B cell (primary cell): ENCODE results near the gene C15orf40. TPM values are rescaled to one million over a fixed set of nuclear protein-coding genes. Genes with fewer than 3 reads are reported as not detected.

ENCODE experiments used
- ATAC-seq: fragments of 200-7000 bp; cut with Tn5 transposase; one replicate; pipeline ENCODE4 v1.10.0; 2021; ENCODE audit warnings: low read depth, mild to moderate bottlenecking, moderate number of reproducible peaks, moderate library complexity
- CTCF ChIA-PET: fragments of 350-600 bp; sonication (Branson Sonifier 250); formaldehyde crosslinking; loops from one replicate; lab custom pipeline; 2021; ENCODE audit warnings: antibody characterized with exemption, inconsistent platforms; lab: Charles Lee
- POLR2A ChIA-PET: fragments of 350-600 bp; sonication (Branson Sonifier 250); formaldehyde crosslinking; loops from one replicate; lab custom pipeline; 2021; ENCODE audit warnings: antibody characterized with exemption; lab: Charles Lee
- DNase-seq: peaks from one replicate; pipeline ENCODE4 v3.0.0; 2013
- H2AFZ ChIP-seq: 2 replicates; pipeline ENCODE4 v1.6.1; 2012; ENCODE audit warnings: mild to moderate bottlenecking, low read depth, low read length; ENCODE audit not compliant: insufficient read depth, poor library complexity, severe bottlenecking
- H3K27ac ChIP-seq, 2 donors: 1 replicate in 1 of 2; 2 replicates in 1 of 2; pipeline ENCODE4 v1.5.1; 2012 to 2013; ENCODE audit warnings: low read length in 2 of 2, mild to moderate bottlenecking in 2 of 2, moderate library complexity in 1 of 2
- H3K27me3 ChIP-seq, 4 experiments: fragments of 200-600 bp in 1 of 4; sonication (generic) in 1 of 4; replicated peaks in 1 of 4; 1 replicate in 2 of 4; 2 replicates in 2 of 4; pipeline versions ENCODE4 v1.6.1 to v1.7.0; 2013 to 2016; ENCODE audit warnings: low read length in 3 of 4, mild to moderate bottlenecking in 2 of 4, mixed read lengths in 1 of 4, moderate library complexity in 1 of 4; ENCODE audit not compliant: insufficient read depth in 4 of 4, control insufficient read depth in 3 of 4; ENCODE audit errors: control extremely low read depth in 1 of 4
- H3K36me3 ChIP-seq, 2 experiments: replicated peaks in 1 of 2; 1 replicate in 1 of 2; 2 replicates in 1 of 2; pipeline versions ENCODE4 v1.6.1 to v1.7.1; 2013; ENCODE audit warnings: low read length in 1 of 2; ENCODE audit not compliant: insufficient read depth in 2 of 2, control insufficient read depth in 1 of 2; ENCODE audit errors: control extremely low read depth in 1 of 2, extremely low read depth in 1 of 2
- H3K4me1 ChIP-seq, 2 donors: fragments of 200-600 bp in 1 of 2; sonication (generic) in 1 of 2; 1 replicate in 1 of 2; 2 replicates in 1 of 2; pipeline versions ENCODE4 v1.5.1 to v1.6.1; 2013 to 2017; ENCODE audit warnings: low read length in 2 of 2; ENCODE audit not compliant: control insufficient read depth in 2 of 2, insufficient read depth in 2 of 2
- H3K4me2 ChIP-seq: replicated peaks from 2 replicates; pipeline ENCODE3; 2012; ENCODE audit warnings: mild to moderate bottlenecking, low read depth, low read length; ENCODE audit not compliant: poor library complexity, severe bottlenecking
- H3K4me3 ChIP-seq, 5 experiments: fragments of 200-600 bp in 1 of 5; sonication (generic) in 1 of 5; 1 replicate in 3 of 5; 2 replicates in 2 of 5; pipeline versions ENCODE4 v1.5.1 to v1.7.0; 2011 to 2016; ENCODE audit warnings: low read length in 4 of 5, mild to moderate bottlenecking in 4 of 5, low read depth in 2 of 5, control low read depth in 1 of 5, moderate library complexity in 1 of 5; ENCODE audit not compliant: insufficient read depth in 1 of 5; ENCODE audit errors: control extremely low read depth in 1 of 5, extremely low read depth in 1 of 5
- H3K79me2 ChIP-seq: fragments of 200-600 bp; sonication (generic); one replicate; pipeline ENCODE4 v1.6.0; 2016; ENCODE audit warnings: low read length; ENCODE audit not compliant: control insufficient read depth, insufficient read depth
- H3K9ac ChIP-seq: fragments of 200-600 bp; sonication (generic); 2 replicates; pipeline ENCODE4 v1.6.1; 2017; ENCODE audit warnings: mild to moderate bottlenecking, low read length, moderate library complexity
- H3K9me3 ChIP-seq, 3 donors: one replicate each; pipeline versions ENCODE4 v1.6.1 to v1.7.1; 2013; ENCODE audit warnings: low read length in 2 of 3; ENCODE audit not compliant: control insufficient read depth in 2 of 3, insufficient read depth in 1 of 3; ENCODE audit errors: control extremely low read depth in 1 of 3
- H4K20me1 ChIP-seq: 2 replicates; pipeline ENCODE4 v1.6.0; 2012; ENCODE audit warnings: mild to moderate bottlenecking, low read length; ENCODE audit not compliant: insufficient read depth, control insufficient read depth, poor library complexity, severe bottlenecking
- H3K27ac Mint-ChIP-seq: one replicate; pipeline ENCODE4 v1.8.0; 2021; ENCODE audit warnings: mixed read lengths
- H3K27me3 Mint-ChIP-seq: one replicate; pipeline ENCODE4 v1.8.0; 2021; ENCODE audit warnings: mixed read lengths
- H3K4me1 Mint-ChIP-seq: one replicate; pipeline ENCODE4 v1.8.0; 2021; ENCODE audit warnings: mixed read lengths
- H3K4me3 Mint-ChIP-seq: one replicate; pipeline ENCODE4 v1.8.0; 2021; ENCODE audit warnings: mixed read lengths
- H3K9me3 Mint-ChIP-seq: one replicate; pipeline ENCODE4 v1.8.0; 2022; ENCODE audit warnings: mixed read lengths; ENCODE audit not compliant: insufficient read depth
- CTCF ChIP-seq: fragments of 200-600 bp; IDR thresholded peaks from one replicate; pipeline ENCODE4 v1.8.0; 2022; ENCODE audit warnings: antibody characterized with exemption, mild to moderate bottlenecking
- EZH2 ChIP-seq: IDR thresholded peaks from 2 replicates; pipeline ENCODE4 v1.6.1; 2012; ENCODE audit warnings: borderline replicate concordance, low read depth, mild to moderate bottlenecking, moderate library complexity, low read length; ENCODE audit not compliant: insufficient read depth, poor library complexity, severe bottlenecking
- WGBS: methylation state at CpG from one replicate; pipeline ENCODE4 v1.1.5; 2013; ENCODE audit warnings: missing lambda C conversion rate; ENCODE audit not compliant: insufficient coverage; 5-methylcytosine and 5-hydroxymethylcytosine counted together
- intact Hi-C: fragments of 100-400 bp; cut with micrococcal nuclease; formaldehyde crosslinking; loops from one replicate; pipeline ENCODE4 v1.10.0; 2022
- polyA plus RNA-seq: library from polyadenylated mRNA; depleted of rRNA; stranded (reverse); fragments of >200 nt; gene quantifications from 2 replicates; pipeline ENCODE4 v1.2.3, GENCODE V29; 2012
- total RNA-seq, 2 donors: library from RNA; stranded (reverse); fragments of 120-200 nt in 1 of 2; gene quantifications; 1 replicate in 1 of 2; 2 replicates in 1 of 2; pipeline versions ENCODE4 v1.2.3 to v1.2.4, GENCODE V29; 2013 to 2022

The C15orf40 gene
- total and polyA plus RNA-seq, 2 donors (not counting 1 experiment from before 2014, with no cell fraction given) = 24.0 to 40.7 TPM

GRCh38 chr15:83057696-83058376, 46.4 kb upstream of the C15orf40 start:
- H3K9ac ChIP-seq = no peak overlapping the region
- H3K27ac ChIP-seq = no peak overlapping the region
- Mint-ChIP-seq H3K27ac (no peak overlapping the region), H3K27me3 (no peaks in the 10 kb centered on the region), H3K4me1 (peaks cover 13% of the 10 kb centered on the region), H3K4me3 (no peak overlapping the region), H3K9me3 (no peaks in the 10 kb centered on the region)
- no peak overlapping the region for H3K4me2 ChIP-seq
- CTCF ChIA-PET = no interaction called here
- H3K27me3 ChIP-seq = no peaks in the 10 kb centered on the region
- no peak for DNase-seq
- H3K36me3 ChIP-seq = peaks cover 11 to 42% of the 10 kb centered on the region in 2 experiments
- peaks cover 70% of the 10 kb centered on the region for H4K20me1 ChIP-seq
- WGBS = 100% methylated on average over 6 of the region's 7 CpGs
- H3K79me2 ChIP-seq = peaks cover 94% of the 10 kb centered on the region
- intact Hi-C loops = no loop called here
- H3K4me1 ChIP-seq = peaks cover 15 to 18% of the 10 kb centered on the region in 2 donors
- ATAC-seq = no peak
- H2AFZ ChIP-seq = no peak overlapping the region
- no peaks in the 10 kb centered on the region for H3K9me3 ChIP-seq
- POLR2A ChIA-PET = no interaction called here
- TF ChIP-seq EZH2 (no peak), CTCF (no peak)
- H3K4me3 ChIP-seq = no peak overlapping the region

GRCh38 chr15:83057002-83057401, 45.6 kb upstream of the C15orf40 start:
- intact Hi-C loops = no loop called here
- Histone ChIP-seq H3K79me2 (peaks cover 93% of the 10 kb centered on the region), H3K9ac (no peak overlapping the region), H3K36me3 (peaks cover 10 to 37% of the 10 kb centered on the region in 2 experiments), H3K4me3 (no peak overlapping the region), H2AFZ (no peak overlapping the region), H4K20me1 (peaks cover 66% of the 10 kb centered on the region), H3K4me1 (peaks cover 7 to 9% of the 10 kb centered on the region in 2 donors), H3K27ac (no peak overlapping the region), H3K9me3 (no peaks in the 10 kb centered on the region), H3K4me2 (no peak overlapping the region), H3K27me3 (no peaks in the 10 kb centered on the region)
- no peak for DNase-seq
- ATAC-seq = no peak
- Mint-ChIP-seq H3K27me3 (no peaks in the 10 kb centered on the region), H3K9me3 (no peaks in the 10 kb centered on the region), H3K27ac (no peak overlapping the region), H3K4me3 (no peak overlapping the region), H3K4me1 (peaks cover 13% of the 10 kb centered on the region)
- TF ChIP-seq EZH2 (no peak), CTCF (no peak)
- ChIA-PET POLR2A (no interaction called here), CTCF (no interaction called here)
- WGBS = no CpG with 5 or more reads among the region's 1 CpG
